HCT116 (cell line): ENCODE measurements around the gene GJD2. TPM values are rescaled to one million over a fixed set of nuclear protein-coding genes. Genes with fewer than 3 reads are reported as not detected.

ENCODE experiments used
- ATAC-seq: fragments of 200-7000 bp; cut with Tn5 transposase; 2 replicates; pipeline ENCODE4 v1.9.1; 2020; ENCODE audit warnings: mild to moderate bottlenecking, moderate library complexity
- BruUV-seq: library from RNA; stranded (reverse); fragments of 400-500 nt; replicated peaks from 2 replicates; lab custom pipeline; 2021; lab: Mats Ljungman, UMichigan
- CTCF ChIA-PET: fragments of 300-600 bp; sonication (Branson Sonifier 250); formaldehyde crosslinking; loops from one replicate; lab custom pipeline; 2021; ENCODE audit warnings: antibody characterized with exemption; lab: Charles Lee
- POLR2A ChIA-PET: fragments of 300-600, 350-600 bp; sonication (Branson Sonifier 250); formaldehyde crosslinking; loops from one replicate; lab custom pipeline; 2021; ENCODE audit warnings: antibody characterized with exemption; lab: Charles Lee
- RAD21 ChIA-PET, 2 experiments: fragments of 300-600 bp; sonication (Branson Sonifier 250); formaldehyde crosslinking; loops; one replicate each; lab custom pipeline; 2023; ENCODE audit warnings: low total read pairs in 2 of 2; ENCODE audit not compliant: uncharacterized antibody in 2 of 2, unreplicated experiment in 2 of 2, low non-redundant PET in 1 of 2; lab: Charles Lee
- DNase-seq: peaks from one replicate; pipeline ENCODE4 v3.0.0-alpha.2; 2010; ENCODE audit warnings: low read depth, low spot score
- H2AFZ ChIP-seq: fragments of 200-600 bp; shearing (Covaris generic), sonication (generic); 2 replicates; pipeline ENCODE4 v1.6.1; 2017; ENCODE audit warnings: low read depth, mixed run types, mixed read lengths, antibody characterized with exemption, low read length; ENCODE audit not compliant: poor library complexity, severe bottlenecking
- H3K27ac ChIP-seq: 2 replicates; pipeline ENCODE4 v1.5.1; 2012; ENCODE audit warnings: low read depth, low read length
- H3K27me3 ChIP-seq: fragments of 200-600 bp; sonication (generic); 2 replicates; pipeline ENCODE4 v1.6.1; 2016; ENCODE audit warnings: mixed run types, low read length, mixed read lengths; ENCODE audit not compliant: insufficient read depth
- H3K36me3 ChIP-seq, 2 experiments: fragments of 200-500 bp in 1 of 2; fragments of 200-600 bp in 1 of 2; sonication (Bioruptor generic) in 1 of 2; sonication (generic) in 1 of 2; 2 replicates each; pipeline versions ENCODE4 v1.5.1 to v1.6.1; 2014 to 2016; ENCODE audit warnings: low read length in 2 of 2, inconsistent platforms in 1 of 2, mixed read lengths in 1 of 2, mixed run types in 1 of 2; ENCODE audit not compliant: insufficient read depth in 2 of 2, control insufficient read depth in 1 of 2
- H3K4me1 ChIP-seq, 2 experiments: fragments of 200-600 bp in 1 of 2; sonication (generic) in 1 of 2; 2 replicates each; pipeline versions ENCODE4 v1.5.1 to v1.6.1; 2012 to 2017; ENCODE audit warnings: low read length in 2 of 2, inconsistent platforms in 1 of 2, mild to moderate bottlenecking in 1 of 2, mixed read lengths in 1 of 2, mixed run types in 1 of 2, moderate library complexity in 1 of 2; ENCODE audit not compliant: insufficient read depth in 2 of 2, control insufficient read depth in 1 of 2
- H3K4me2 ChIP-seq: fragments of 200-600 bp; sonication (generic); 2 replicates; pipeline ENCODE4 v1.6.1; 2017; ENCODE audit warnings: mixed run types, low read length, mixed read lengths
- H3K4me3 ChIP-seq, 2 experiments: fragments of 200-600 bp in 1 of 2; sonication (generic) in 1 of 2; replicated peaks in 1 of 2; 2 replicates each; pipeline ENCODE4 v1.5.1; 2011 to 2016; ENCODE audit warnings: low read length in 2 of 2, control low read depth in 1 of 2, low read depth in 1 of 2, mild to moderate bottlenecking in 1 of 2, mixed read lengths in 1 of 2, mixed run types in 1 of 2
- H3K79me2 ChIP-seq: fragments of 200-600 bp; sonication (generic); 2 replicates; pipeline ENCODE4 v1.6.1; 2017; ENCODE audit warnings: mild to moderate bottlenecking, mixed run types, low read length, moderate library complexity, mixed read lengths; ENCODE audit not compliant: insufficient read depth
- H3K9ac ChIP-seq: fragments of 200-600 bp; sonication (generic); 2 replicates; pipeline ENCODE4 v1.6.1; 2016; ENCODE audit warnings: low read length, mixed read lengths
- H3K9me2 ChIP-seq: fragments of 200-600 bp; sonication (generic), shearing (Covaris generic); 2 replicates; pipeline ENCODE4 v1.6.1; 2017; ENCODE audit warnings: mixed run types, mild to moderate bottlenecking, moderate library complexity; ENCODE audit not compliant: insufficient read depth
- H3K9me3 ChIP-seq, 2 experiments: fragments of 200-500 bp in 1 of 2; fragments of 200-600 bp in 1 of 2; sonication (Bioruptor generic) in 1 of 2; sonication (generic) in 1 of 2; 2 replicates each; pipeline ENCODE4 v1.6.1; 2014 to 2017; ENCODE audit warnings: low read length in 2 of 2, mixed read lengths in 2 of 2, inconsistent platforms in 1 of 2, low read depth in 1 of 2, mild to moderate bottlenecking in 1 of 2, mixed run types in 1 of 2, moderate library complexity in 1 of 2; ENCODE audit not compliant: control insufficient read depth in 1 of 2, insufficient read depth in 1 of 2
- H4K20me1 ChIP-seq: fragments of 200-600 bp; sonication (generic), shearing (Covaris generic); 2 replicates; pipeline ENCODE4 v1.6.1; 2017; ENCODE audit warnings: mixed run types, mild to moderate bottlenecking, moderate library complexity; ENCODE audit not compliant: insufficient read depth
- ATF3 ChIP-seq: IDR thresholded peaks from 2 replicates; pipeline ENCODE4 v1.6.1; 2012
- CBX3 ChIP-seq: IDR thresholded peaks from 2 replicates; pipeline ENCODE4 v1.6.1; 2012; ENCODE audit warnings: low read depth
- CTCF ChIP-seq, 3 experiments: fragments of 200-600 bp in 1 of 3; sonication (generic) in 1 of 3; IDR thresholded peaks in 2 of 3; conservative IDR thresholded peaks in 1 of 3; 2 replicates each; pipeline ENCODE4 v1.5.1; 2012 to 2017; ENCODE audit warnings: low read depth in 2 of 3, low read length in 2 of 3, antibody characterized with exemption in 1 of 3, borderline replicate concordance in 1 of 3, control low read depth in 1 of 3, mild to moderate bottlenecking in 1 of 3, mixed read lengths in 1 of 3, mixed run types in 1 of 3, moderate library complexity in 1 of 3; ENCODE audit not compliant: insufficient read depth in 1 of 3
- EZH2 ChIP-seq: fragments of 200-600 bp; sonication (generic); IDR thresholded peaks from 2 replicates; pipeline ENCODE4 v1.6.1; 2017; ENCODE audit warnings: antibody characterized with exemption, mixed run types
- EZH2phosphoT487 ChIP-seq: fragments of 200-600 bp; IDR thresholded peaks from 2 replicates; pipeline ENCODE4 v1.6.1; 2018; ENCODE audit warnings: antibody characterized with exemption, borderline replicate concordance
- FOSL1 ChIP-seq: IDR thresholded peaks from 2 replicates; pipeline ENCODE4 v1.6.1; 2012; ENCODE audit warnings: low read depth
- JUND ChIP-seq: IDR thresholded peaks from 2 replicates; pipeline ENCODE4 v1.6.1; 2012
- MAX ChIP-seq: IDR thresholded peaks from 2 replicates; pipeline ENCODE4 v1.6.1; 2012
- POLR2AphosphoS5 ChIP-seq: IDR thresholded peaks from 2 replicates; pipeline ENCODE4 v1.6.1; 2011; ENCODE audit warnings: mild to moderate bottlenecking, low read depth, low read length, moderate library complexity
- REST ChIP-seq: IDR thresholded peaks from 2 replicates; pipeline ENCODE4 v1.6.1; 2012; ENCODE audit warnings: low read depth
- SIN3A ChIP-seq: IDR thresholded peaks from 2 replicates; pipeline ENCODE4 v1.6.1; 2012; ENCODE audit warnings: low read depth
- SRF ChIP-seq: IDR thresholded peaks from 2 replicates; pipeline ENCODE4 v1.6.1; 2012; ENCODE audit warnings: low read depth
- TCF7L2 ChIP-seq: IDR thresholded peaks from 2 replicates; pipeline ENCODE4 v1.7.0; 2011; ENCODE audit warnings: borderline replicate concordance, inconsistent platforms; ENCODE audit not compliant: insufficient read depth, insufficient read length; ENCODE audit errors: extremely low read depth
- YY1 ChIP-seq: IDR thresholded peaks from 2 replicates; pipeline ENCODE4 v1.6.1; 2011; ENCODE audit warnings: low read length, low read depth, moderate library complexity, mild to moderate bottlenecking; ENCODE audit not compliant: insufficient replicate concordance; ENCODE audit errors: extremely low read depth
- ZBTB33 ChIP-seq: IDR thresholded peaks from 2 replicates; pipeline ENCODE4 v1.6.1; 2011; ENCODE audit warnings: mild to moderate bottlenecking, low read length, moderate library complexity; ENCODE audit not compliant: insufficient replicate concordance; ENCODE audit errors: extremely low read depth
- ZFX ChIP-seq: fragments of 450-650 bp; IDR thresholded peaks from 2 replicates; pipeline ENCODE4 v1.6.1; 2017
- ZNF274 ChIP-seq: fragments of 200-500 bp; sonication (Bioruptor generic); IDR thresholded peaks from 2 replicates; pipeline ENCODE4 v1.6.1; 2014; ENCODE audit warnings: mild to moderate bottlenecking, low read depth, low read length, inconsistent platforms
- intact Hi-C: fragments of 100-400 bp; cut with micrococcal nuclease; formaldehyde crosslinking; loops from 2 replicates; pipeline ENCODE4 v1.10.0; 2022
- total RNA-seq: library from RNA; stranded (reverse); gene quantifications from one replicate; pipeline ENCODE4 v1.2.1, GENCODE V29; 2021; ENCODE audit not compliant: unreplicated experiment

Gene GJD2
- total RNA-seq, 1 experiment from 2014 or later: not detected

GRCh38 chr15:34701536-34701935 is 53.3 kb downstream of the GJD2 start:
- Histone ChIP-seq H3K27ac (no peak overlapping the region), H3K79me2 (no peaks in the 10 kb centered on the region), H3K4me2 (no peak overlapping the region), H3K9me3 (no peaks in the 10 kb centered on the region), H3K36me3 (no peaks in the 10 kb centered on the region), H3K9me2 (no peaks in the 10 kb centered on the region), H3K9ac (no peak overlapping the region), H2AFZ (no peak overlapping the region)
- intact Hi-C loops: no loop called here
- CTCF ChIA-PET: no interaction called here
- RAD21 ChIA-PET: no interaction called here
- no peak for DNase-seq
- TF ChIP-seq EZH2 (no peak), ZBTB33 (no peak), FOSL1 (no peak), TCF7L2 (no peak), ATF3 (no peak), MAX (no peak), REST (no peak), ZFX (no peak), CTCF (IDR thresholded peaks at IDR 0.05 in 2 of 3, conservative IDR thresholded peaks at IDR 0.05 in 1 of 3; ENCODE audit: borderline replicate concordance in 1 of 3, insufficient read depth in 1 of 3, low read depth in 2 of 3, low read length in 2 of 3) (no peak), EZH2phosphoT487 (no peak), YY1 (no peak), SIN3A (no peak), ZNF274 (no peak), POLR2AphosphoS5 (no peak), CBX3 (no peak), JUND (no peak), SRF (no peak)
- TF ChIP-seq, all 23 proteins: peak for 0
- H4K20me1 ChIP-seq: no peaks in the 10 kb centered on the region
- H3K27me3 ChIP-seq: peaks cover 36% of the 10 kb centered on the region
- H3K4me1 ChIP-seq: no peaks in the 10 kb centered on the region
- POLR2A ChIA-PET: no interaction called here
- no TSS peak for BruUV-seq
- ATAC-seq: no peak
- H3K4me3 ChIP-seq: no peak overlapping the region
